Measurements from ENCODE around the gene RABAC1. TPM values are rescaled to one million over a fixed set of nuclear protein-coding genes. Genes with fewer than 3 reads are reported as not detected.

The RABAC1 gene
- total RNA-seq, 1 experiment from 2014 or later = 69.1 TPM

DNA sequence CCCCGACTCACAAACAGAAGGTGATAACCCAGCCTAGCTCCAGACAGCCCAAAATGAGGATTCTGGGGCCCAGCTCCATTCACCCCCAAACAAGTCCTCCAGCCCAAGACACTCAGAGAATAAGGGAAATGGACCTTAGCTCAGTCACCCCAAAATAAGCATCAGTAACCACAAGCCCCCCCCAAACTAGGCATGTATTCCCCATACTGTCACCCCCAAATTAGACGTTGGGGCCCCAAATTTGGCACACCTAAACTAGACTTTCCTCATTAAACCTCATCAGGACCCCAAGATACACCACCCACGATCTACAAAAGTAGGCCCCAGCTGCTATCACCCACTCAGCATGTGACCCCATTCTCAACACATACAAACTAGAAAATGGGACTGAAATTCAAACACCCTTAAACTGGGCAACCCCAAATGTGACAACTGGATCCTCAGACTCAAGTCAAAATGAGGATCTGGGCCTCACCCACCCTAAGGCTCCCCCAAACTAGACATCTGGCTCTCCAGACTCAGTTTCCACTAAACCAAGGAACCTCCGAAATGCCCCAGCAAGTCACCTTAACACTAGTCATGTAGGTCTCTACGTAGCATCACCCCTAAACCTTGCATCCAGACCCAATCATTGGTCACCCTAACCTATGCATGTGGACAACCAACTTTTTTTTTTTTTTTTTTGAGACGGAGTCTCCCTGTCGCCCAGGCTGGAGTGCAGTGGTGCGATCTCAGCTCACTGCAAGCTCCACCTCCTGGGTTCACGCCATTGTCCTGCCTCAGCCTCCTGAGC is 17.5 kb downstream of the RABAC1 start:
- intact Hi-C loops (cut with micrococcal nuclease; ENCODE audit: unreplicated experiment) = no loop called here
- Histone ChIP-seq H3K27me3 (ENCODE audit: control insufficient read depth, insufficient read depth, low read length) (no peaks in the 10 kb centered on the region), H3K27ac (ENCODE audit: low read length) (no peak overlapping the region), H3K36me3 (ENCODE audit: control insufficient read depth, insufficient read depth, low read length) (no peaks in the 10 kb centered on the region), H3K4me1 (ENCODE audit: control insufficient read depth, insufficient read depth, low read length) (no peaks in the 10 kb centered on the region), H3K9me3 (ENCODE audit: control insufficient read depth, insufficient read depth, low read depth, low read length) (no peaks in the 10 kb centered on the region), H3K4me3 (ENCODE audit: low read depth in 2 of 2, low read length in 2 of 2) (no peak overlapping the region)
- no peak for DNase-seq (ENCODE audit: low read depth, low spot score)
- no peak for ATAC-seq
- POLR2A ChIA-PET = interaction anchor here (0.6 kb wide), 2 partner anchors 81 to 98 kb away, joined by 3 to 4 read pairs; no protein-coding TSS in a partner anchor
- no TSS peak for BruUV-seq (replicated peaks)
- TF ChIP-seq, protein P1, sequence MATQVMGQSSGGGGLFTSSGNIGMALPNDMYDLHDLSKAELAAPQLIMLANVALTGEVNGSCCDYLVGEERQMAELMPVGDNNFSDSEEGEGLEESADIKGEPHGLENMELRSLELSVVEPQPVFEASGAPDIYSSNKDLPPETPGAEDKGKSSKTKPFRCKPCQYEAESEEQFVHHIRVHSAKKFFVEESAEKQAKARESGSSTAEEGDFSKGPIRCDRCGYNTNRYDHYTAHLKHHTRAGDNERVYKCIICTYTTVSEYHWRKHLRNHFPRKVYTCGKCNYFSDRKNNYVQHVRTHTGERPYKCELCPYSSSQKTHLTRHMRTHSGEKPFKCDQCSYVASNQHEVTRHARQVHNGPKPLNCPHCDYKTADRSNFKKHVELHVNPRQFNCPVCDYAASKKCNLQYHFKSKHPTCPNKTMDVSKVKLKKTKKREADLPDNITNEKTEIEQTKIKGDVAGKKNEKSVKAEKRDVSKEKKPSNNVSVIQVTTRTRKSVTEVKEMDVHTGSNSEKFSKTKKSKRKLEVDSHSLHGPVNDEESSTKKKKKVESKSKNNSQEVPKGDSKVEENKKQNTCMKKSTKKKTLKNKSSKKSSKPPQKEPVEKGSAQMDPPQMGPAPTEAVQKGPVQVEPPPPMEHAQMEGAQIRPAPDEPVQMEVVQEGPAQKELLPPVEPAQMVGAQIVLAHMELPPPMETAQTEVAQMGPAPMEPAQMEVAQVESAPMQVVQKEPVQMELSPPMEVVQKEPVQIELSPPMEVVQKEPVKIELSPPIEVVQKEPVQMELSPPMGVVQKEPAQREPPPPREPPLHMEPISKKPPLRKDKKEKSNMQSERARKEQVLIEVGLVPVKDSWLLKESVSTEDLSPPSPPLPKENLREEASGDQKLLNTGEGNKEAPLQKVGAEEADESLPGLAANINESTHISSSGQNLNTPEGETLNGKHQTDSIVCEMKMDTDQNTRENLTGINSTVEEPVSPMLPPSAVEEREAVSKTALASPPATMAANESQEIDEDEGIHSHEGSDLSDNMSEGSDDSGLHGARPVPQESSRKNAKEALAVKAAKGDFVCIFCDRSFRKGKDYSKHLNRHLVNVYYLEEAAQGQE (IDR thresholded peaks at IDR 0.05; ENCODE audit: insufficient read depth in 1 of 2, low read depth in 2 of 2, low read length in 1 of 2) = no peak
- TF ChIP-seq SIN3A (IDR thresholded peaks at IDR 0.05; ENCODE audit: borderline replicate concordance, insufficient read depth, low read depth, low read length) (no peak), POLR2AphosphoS5 (IDR thresholded peaks at IDR 0.05; ENCODE audit: low read depth, low read length) (no peak), TCF7L2 (IDR thresholded peaks at IDR 0.05; ENCODE audit: low read depth, low read length) (no peak)
- TF ChIP-seq, protein P2, sequence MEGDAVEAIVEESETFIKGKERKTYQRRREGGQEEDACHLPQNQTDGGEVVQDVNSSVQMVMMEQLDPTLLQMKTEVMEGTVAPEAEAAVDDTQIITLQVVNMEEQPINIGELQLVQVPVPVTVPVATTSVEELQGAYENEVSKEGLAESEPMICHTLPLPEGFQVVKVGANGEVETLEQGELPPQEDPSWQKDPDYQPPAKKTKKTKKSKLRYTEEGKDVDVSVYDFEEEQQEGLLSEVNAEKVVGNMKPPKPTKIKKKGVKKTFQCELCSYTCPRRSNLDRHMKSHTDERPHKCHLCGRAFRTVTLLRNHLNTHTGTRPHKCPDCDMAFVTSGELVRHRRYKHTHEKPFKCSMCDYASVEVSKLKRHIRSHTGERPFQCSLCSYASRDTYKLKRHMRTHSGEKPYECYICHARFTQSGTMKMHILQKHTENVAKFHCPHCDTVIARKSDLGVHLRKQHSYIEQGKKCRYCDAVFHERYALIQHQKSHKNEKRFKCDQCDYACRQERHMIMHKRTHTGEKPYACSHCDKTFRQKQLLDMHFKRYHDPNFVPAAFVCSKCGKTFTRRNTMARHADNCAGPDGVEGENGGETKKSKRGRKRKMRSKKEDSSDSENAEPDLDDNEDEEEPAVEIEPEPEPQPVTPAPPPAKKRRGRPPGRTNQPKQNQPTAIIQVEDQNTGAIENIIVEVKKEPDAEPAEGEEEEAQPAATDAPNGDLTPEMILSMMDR (IDR thresholded peaks at IDR 0.05) = no peak
- in situ Hi-C loops (cut with HindIII; ENCODE audit: low pct_unique_long_range_greater_than_20kb, low sequenced_read_pairs) = no loop called here
- CTCF ChIA-PET = no interaction called here

GRCh38 chr19:41940731-41941409 is 18.3 kb downstream of the RABAC1 start:
- ATAC-seq (no peak), DNase-seq (ENCODE audit: low read depth, low spot score) (no peak)
- intact Hi-C loops (cut with micrococcal nuclease; ENCODE audit: unreplicated experiment) = no loop called here
- TF ChIP-seq, protein P1 (IDR thresholded peaks at IDR 0.05; ENCODE audit: insufficient read depth in 1 of 2, low read depth in 2 of 2, low read length in 1 of 2) = no peak
- TF ChIP-seq SIN3A (IDR thresholded peaks at IDR 0.05; ENCODE audit: borderline replicate concordance, insufficient read depth, low read depth, low read length) (no peak), POLR2AphosphoS5 (IDR thresholded peaks at IDR 0.05; ENCODE audit: low read depth, low read length) (no peak)
- Histone ChIP-seq H3K4me3 (ENCODE audit: low read depth in 2 of 2, low read length in 2 of 2) (peak overlapping the region; percentile 39 to 48), H3K36me3 (ENCODE audit: control insufficient read depth, insufficient read depth, low read length) (no peaks in the 10 kb centered on the region), H3K9me3 (ENCODE audit: control insufficient read depth, insufficient read depth, low read depth, low read length) (no peaks in the 10 kb centered on the region), H3K27ac (ENCODE audit: low read length) (no peak overlapping the region), H3K27me3 (ENCODE audit: control insufficient read depth, insufficient read depth, low read length) (no peaks in the 10 kb centered on the region), H3K4me1 (ENCODE audit: control insufficient read depth, insufficient read depth, low read length) (no peaks in the 10 kb centered on the region)
- ChIA-PET POLR2A (no interaction called here), CTCF (no interaction called here)
- no TSS peak for BruUV-seq (replicated peaks)
- in situ Hi-C loops (cut with HindIII; ENCODE audit: low pct_unique_long_range_greater_than_20kb, low sequenced_read_pairs) = no loop called here
